ENCODE measurements around the gene TSPAN3. TPM values are rescaled to one million over a fixed set of nuclear protein-coding genes. Genes with fewer than 3 reads are reported as not detected.

Gene TSPAN3
- total RNA-seq, 1 experiment from 2014 or later = 237 TPM

- DNase-seq = no peak
- ChIA-PET POLR2A (no interaction called here), CTCF (no interaction called here)
- Histone ChIP-seq H3K4me3 (ENCODE audit: low read depth, low read length) (no peak overlapping the region), H3K27me3 (replicated peaks; ENCODE audit: control insufficient read depth, insufficient read depth, low read length) (no peaks in the 10 kb centered on the region), H3K36me3 (ENCODE audit: control insufficient read depth, insufficient read depth, low read length) (peaks cover 8% of the 10 kb centered on the region), H3K9me3 (no peaks in the 10 kb centered on the region), H3K4me1 (no peaks in the 10 kb centered on the region)
- Mint-ChIP-seq H3K36me3 (ENCODE audit: insufficient read depth, unreplicated experiment) (peaks cover 59% of the 10 kb centered on the region), H3K27ac (ENCODE audit: unreplicated experiment) (no peak overlapping the region), H3K27me3 (ENCODE audit: insufficient read depth, unreplicated experiment) (no peaks in the 10 kb centered on the region), H3K4me3 (ENCODE audit: unreplicated experiment) (no peak overlapping the region), H3K9me3 (ENCODE audit: unreplicated experiment) (no peaks in the 10 kb centered on the region), H3K4me1 (ENCODE audit: low read depth, unreplicated experiment) (peaks cover 6% of the 10 kb centered on the region)
- BruUV-seq (replicated peaks) = no TSS peak
- intact Hi-C loops (cut with micrococcal nuclease; ENCODE audit: unreplicated experiment) = no loop called here
- no peak for TF ChIP-seq CTCF (IDR thresholded peaks at IDR 0.05; ENCODE audit: insufficient read depth in 1 of 2, low read depth in 1 of 2, low read length in 1 of 2, severe bottlenecking in 1 of 2, unreplicated experiment in 1 of 2)
Measured at GRCh38 chr15:77046704-77047412, 24.1 kb downstream of the TSPAN3 start.

- ChIA-PET CTCF (no interaction called here), POLR2A (no interaction called here)
- no peak overlapping the region for H3K4me3 Mint-ChIP-seq (ENCODE audit: unreplicated experiment)
Measured at GRCh38 chr15:77045985-77046384, 24.9 kb downstream of the TSPAN3 start.

GRCh38 chr15:77044228-77045042 lies 26.5 kb downstream of the TSPAN3 start:
- intact Hi-C loops (cut with micrococcal nuclease; ENCODE audit: unreplicated experiment) = no loop called here
- H3K36me3 ChIP-seq (ENCODE audit: control insufficient read depth, insufficient read depth, low read length) = peaks cover 8% of the 10 kb centered on the region
- peaks cover 66% of the 10 kb centered on the region for H3K36me3 Mint-ChIP-seq (ENCODE audit: insufficient read depth, unreplicated experiment)
- H3K27me3 Mint-ChIP-seq (ENCODE audit: insufficient read depth, unreplicated experiment) = no peaks in the 10 kb centered on the region
- POLR2A ChIA-PET = no interaction called here
- no peak overlapping the region for H3K27ac Mint-ChIP-seq (ENCODE audit: unreplicated experiment)
- CTCF ChIA-PET = no interaction called here
- H3K9me3 Mint-ChIP-seq (ENCODE audit: unreplicated experiment) = no peaks in the 10 kb centered on the region
- DNase-seq = no peak
- no peak overlapping the region for H3K4me3 Mint-ChIP-seq (ENCODE audit: unreplicated experiment)
- H3K4me1 Mint-ChIP-seq (ENCODE audit: low read depth, unreplicated experiment) = peaks cover 6% of the 10 kb centered on the region
- no peak for TF ChIP-seq CTCF (IDR thresholded peaks at IDR 0.05; ENCODE audit: insufficient read depth in 1 of 2, low read depth in 1 of 2, low read length in 1 of 2, severe bottlenecking in 1 of 2, unreplicated experiment in 1 of 2)
- H3K4me3 ChIP-seq (ENCODE audit: low read depth, low read length) = no peak overlapping the region
- H3K27me3 ChIP-seq (replicated peaks; ENCODE audit: control insufficient read depth, insufficient read depth, low read length) = no peaks in the 10 kb centered on the region
- no peaks in the 10 kb centered on the region for H3K4me1 ChIP-seq
- no peaks in the 10 kb centered on the region for H3K9me3 ChIP-seq
- BruUV-seq (replicated peaks) = no TSS peak

More at GRCh38 chr15:77045985-77046384, 24.9 kb downstream of the TSPAN3 start:
- peaks cover 59% of the 10 kb centered on the region for H3K36me3 Mint-ChIP-seq (ENCODE audit: insufficient read depth, unreplicated experiment)
- H3K27me3 Mint-ChIP-seq (ENCODE audit: insufficient read depth, unreplicated experiment) = no peaks in the 10 kb centered on the region
- intact Hi-C loops (cut with micrococcal nuclease; ENCODE audit: unreplicated experiment) = no loop called here
- TF ChIP-seq CTCF (IDR thresholded peaks at IDR 0.05; ENCODE audit: insufficient read depth in 1 of 2, low read depth in 1 of 2, low read length in 1 of 2, severe bottlenecking in 1 of 2, unreplicated experiment in 1 of 2) = no peak
- Histone ChIP-seq H3K4me1 (no peaks in the 10 kb centered on the region), H3K9me3 (no peaks in the 10 kb centered on the region), H3K27me3 (replicated peaks; ENCODE audit: control insufficient read depth, insufficient read depth, low read length) (no peaks in the 10 kb centered on the region), H3K4me3 (ENCODE audit: low read depth, low read length) (no peak overlapping the region), H3K36me3 (ENCODE audit: control insufficient read depth, insufficient read depth, low read length) (peaks cover 8% of the 10 kb centered on the region)
- DNase-seq = no peak
- BruUV-seq (replicated peaks) = no TSS peak
- peaks cover 6% of the 10 kb centered on the region for H3K4me1 Mint-ChIP-seq (ENCODE audit: low read depth, unreplicated experiment)
- no peak overlapping the region for H3K27ac Mint-ChIP-seq (ENCODE audit: unreplicated experiment)
- H3K9me3 Mint-ChIP-seq (ENCODE audit: unreplicated experiment) = no peaks in the 10 kb centered on the region

Measured in Caco-2 (cell line).